MM.1S (cell line): Measurements from ENCODE around the gene SNRK.

Source experiments
- CTCF ChIP-seq: fragments of 300-600 bp; sonication (generic); IDR thresholded peaks from 2 replicates; pipeline ENCODE4 v1.5.1; 2016; ENCODE audit warnings: antibody characterized with exemption, low read length, mixed read lengths
- EZH2 ChIP-seq: fragments of 300-600 bp; sonication (generic); optimal IDR thresholded peaks from 2 replicates; pipeline ENCODE3; 2017; ENCODE audit warnings: low read depth, mild to moderate bottlenecking, antibody characterized with exemption, low read length, mixed read lengths
- EZH2phosphoT487 ChIP-seq: fragments of 300-600 bp; sonication (generic); IDR thresholded peaks from 2 replicates; pipeline ENCODE4 v1.6.1; 2018; ENCODE audit warnings: antibody characterized with exemption, low read length

GRCh38 chr3:43349716-43350115, 63.4 kb downstream of the SNRK start:
- TF ChIP-seq CTCF (no peak), EZH2phosphoT487 (no peak), EZH2 (no peak)
